ENCODE data around the gene PGAP1. TPM values are rescaled to one million over a fixed set of nuclear protein-coding genes. Genes with fewer than 3 reads are reported as not detected.

The PGAP1 gene
- total RNA-seq, 1 experiment from 2014 or later = 21.0 TPM

DNA sequence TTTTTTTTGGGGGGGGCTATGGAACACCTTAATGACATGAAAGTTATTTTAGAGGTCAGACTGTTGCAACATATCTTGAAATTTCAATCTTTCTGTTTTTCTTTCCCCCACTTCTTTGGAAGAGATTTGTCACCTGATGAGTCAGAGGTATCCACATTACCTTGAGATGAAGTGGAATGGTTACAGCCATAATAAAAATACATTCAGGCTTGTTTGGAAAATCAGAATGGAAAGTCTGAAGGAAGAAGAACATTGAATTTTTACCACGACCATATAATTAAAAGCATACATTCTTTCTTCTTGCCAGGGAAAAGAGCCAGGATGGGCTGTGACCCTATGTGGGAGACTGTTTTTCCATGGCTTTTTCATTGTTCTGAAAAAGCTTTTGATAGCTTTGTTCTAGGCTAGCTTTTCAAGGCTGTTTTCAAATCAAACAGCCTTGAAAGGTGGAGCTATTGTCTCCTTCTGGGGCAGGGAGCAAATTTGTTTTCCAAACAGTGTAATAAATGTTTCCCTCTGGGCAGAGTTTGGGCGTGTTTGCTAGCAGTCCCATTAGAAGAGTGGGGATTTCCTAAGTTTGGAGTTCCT lies 124.7 kb downstream of the PGAP1 start:
- Histone ChIP-seq H3K4me2 (ENCODE audit: insufficient read depth, insufficient read length, low read length) (no peak overlapping the region), H2BK12ac (ENCODE audit: insufficient read length, low read depth, low read length) (no peak overlapping the region), H2BK5ac (ENCODE audit: insufficient read length, low read length) (no peak overlapping the region), H2BK120ac (ENCODE audit: low read depth, low read length, poor library complexity, severe bottlenecking) (no peak overlapping the region), H2BK20ac (ENCODE audit: low read depth, low read length, poor library complexity, severe bottlenecking) (no peak overlapping the region), H3K9ac (ENCODE audit: extremely low read depth, insufficient read length, low read length) (no peak overlapping the region), H3K23ac (ENCODE audit: insufficient read length, low read depth, low read length) (no peak overlapping the region), H3K14ac (ENCODE audit: insufficient read depth, low read length) (no peak overlapping the region), H4K8ac (replicated peaks; ENCODE audit: insufficient read length, low read depth, low read length) (no peak overlapping the region), H3K27me3 (ENCODE audit: insufficient read depth, low read length) (no peaks in the 10 kb centered on the region), H3T11ph (ENCODE audit: low read length) (no peak overlapping the region), H4K20me1 (ENCODE audit: control insufficient read depth, insufficient read depth, insufficient read length) (no peaks in the 10 kb centered on the region), H2BK15ac (ENCODE audit: low read depth, low read length) (no peak overlapping the region), H4K91ac (ENCODE audit: insufficient read length, low read depth, low read length) (no peak overlapping the region), H3K79me1 (ENCODE audit: insufficient read depth, low read depth, low read length, poor library complexity, severe bottlenecking) (no peaks in the 10 kb centered on the region), H2AFZ (ENCODE audit: low read length) (no peak overlapping the region), H3K79me2 (ENCODE audit: insufficient read depth, low read length) (0 out of 2 replicates have a peak, but pooled peaks cover 2% of the 10 kb centered on the region), H3K4me1 (ENCODE audit: insufficient read depth, low read length) (no peaks in the 10 kb centered on the region), H3K56ac (ENCODE audit: insufficient read length, low read depth, low read length) (no peak overlapping the region), H3K27ac (ENCODE audit: insufficient read length, low read depth, low read length) (no peak overlapping the region), H3K9me3 (ENCODE audit: control insufficient read depth, low read depth, low read length) (no peaks in the 10 kb centered on the region), H3K4ac (ENCODE audit: low read depth, low read length) (no peak overlapping the region), H4K5ac (ENCODE audit: insufficient read length, low read depth, low read length) (no peak overlapping the region), H3K23me2 (ENCODE audit: insufficient read length, low read depth, low read length, poor library complexity, severe bottlenecking) (peaks cover 5% of the 10 kb centered on the region), H2AK5ac (ENCODE audit: insufficient read length, low read length) (no peak overlapping the region), H3K18ac (ENCODE audit: insufficient read length, low read depth, low read length) (no peak overlapping the region)
- no peak overlapping the region for H3K27ac Mint-ChIP-seq
- H3K9me3 Mint-ChIP-seq = peaks cover 0 to 3% of the 10 kb centered on the region in 2 experiments; a peak in 1 of 5 replicates
- H3K36me3 Mint-ChIP-seq (ENCODE audit: insufficient read depth in 1 of 3, low read depth in 3 of 3) = peaks cover 6 to 11% (median 10%) of the 10 kb centered on the region in 3 experiments; a peak in 6 of 7 replicates
- peaks cover 27% of the 10 kb centered on the region for H3K27me3 Mint-ChIP-seq (ENCODE audit: low read depth)
- peaks cover 1 to 2% of the 10 kb centered on the region in 2 experiments; a peak in 3 of 4 replicates for H3K4me1 Mint-ChIP-seq
- no peak for TF ChIP-seq CTCF (conservative IDR thresholded peaks at IDR 0.05)
- no peak for DNase-seq
- no peak overlapping the region for H3K4me3 Mint-ChIP-seq
- no CpG with 5 or more reads among the region's 2 CpGs for WGBS (ENCODE audit: extremely low coverage, insufficient read length, low lambda C conversion rate)
